Rectal smooth muscle tissue (tissue), 1 donor: ENCODE results near the gene HOXB2.

ENCODE experiments used
- H3K27ac ChIP-seq: one replicate; pipeline ENCODE4 v1.7.0; 2013; ENCODE audit warnings: low read depth, low read length, inconsistent platforms
- H3K27me3 ChIP-seq: one replicate; pipeline ENCODE4 v1.7.0; 2013; ENCODE audit warnings: low read length; ENCODE audit not compliant: control insufficient read depth, insufficient read depth
- H3K36me3 ChIP-seq: one replicate; pipeline ENCODE4 v1.7.0; 2013; ENCODE audit warnings: low read length; ENCODE audit not compliant: control insufficient read depth, insufficient read depth
- H3K4me1 ChIP-seq: one replicate; pipeline ENCODE4 v1.7.0; 2013; ENCODE audit warnings: low read length; ENCODE audit not compliant: control insufficient read depth, insufficient read depth
- H3K4me3 ChIP-seq: one replicate; pipeline ENCODE4 v1.7.0; 2013; ENCODE audit warnings: low read length
- H3K9ac ChIP-seq: one replicate; pipeline ENCODE4 v1.7.0; 2013; ENCODE audit warnings: low read length

The HOXB2 gene

GRCh38 chr17:48559840-48560817, 15.2 kb upstream of the HOXB2 start:
- Histone ChIP-seq H3K27me3 (no peaks in the 10 kb centered on the region), H3K9ac (no peak overlapping the region), H3K4me1 (peaks cover 75% of the 10 kb centered on the region), H3K4me3 (peak overlapping the region; percentile 1), H3K36me3 (no peaks in the 10 kb centered on the region), H3K27ac (peak overlapping the region; percentile 98)

- H3K9ac ChIP-seq = no peak overlapping the region
- H3K27me3 ChIP-seq = no peaks in the 10 kb centered on the region
- peaks cover 71% of the 10 kb centered on the region for H3K4me1 ChIP-seq
- H3K27ac ChIP-seq = peak overlapping the region; percentile 98
- no peaks in the 10 kb centered on the region for H3K36me3 ChIP-seq
- H3K4me3 ChIP-seq = peak overlapping the region; percentile 30
These were observed 14.4 kb upstream of the HOXB2 start for GRCh38 chr17:48559122-48559839.

GRCh38 chr17:48558831-48559121, 13.9 kb upstream of the HOXB2 start:
- Histone ChIP-seq H3K36me3 (no peaks in the 10 kb centered on the region), H3K4me1 (peaks cover 73% of the 10 kb centered on the region), H3K27me3 (no peaks in the 10 kb centered on the region), H3K4me3 (peak overlapping the region; percentile 36), H3K9ac (no peak overlapping the region), H3K27ac (peak overlapping the region; percentile 98)

GRCh38 chr17:48558057-48558830, 13.3 kb upstream of the HOXB2 start:
- Histone ChIP-seq H3K4me1 (peaks cover 70% of the 10 kb centered on the region), H3K27ac (peak overlapping the region; percentile 98), H3K4me3 (peak overlapping the region; percentile 36), H3K27me3 (no peaks in the 10 kb centered on the region), H3K36me3 (no peaks in the 10 kb centered on the region), H3K9ac (no peak overlapping the region)

GRCh38 chr17:48556576-48557401, 11.9 kb upstream of the HOXB2 start:
- Histone ChIP-seq H3K4me1 (peaks cover 70% of the 10 kb centered on the region), H3K27ac (peak overlapping the region; percentile 98), H3K27me3 (no peaks in the 10 kb centered on the region), H3K4me3 (no peak overlapping the region), H3K36me3 (no peaks in the 10 kb centered on the region), H3K9ac (no peak overlapping the region)

- Histone ChIP-seq H3K36me3 (no peaks in the 10 kb centered on the region), H3K9ac (no peak overlapping the region), H3K4me3 (peak overlapping the region; percentile 50), H3K27me3 (no peaks in the 10 kb centered on the region), H3K27ac (peak overlapping the region; percentile 98), H3K4me1 (peaks cover 67% of the 10 kb centered on the region)
These were observed 11.3 kb upstream of the HOXB2 start for GRCh38 chr17:48556229-48556575.

GRCh38 chr17:48555258-48556228, 10.6 kb upstream of the HOXB2 start:
- no peak overlapping the region for H3K9ac ChIP-seq
- no peaks in the 10 kb centered on the region for H3K36me3 ChIP-seq
- peaks cover 67% of the 10 kb centered on the region for H3K4me1 ChIP-seq
- H3K27ac ChIP-seq = peak overlapping the region; percentile 98
- H3K27me3 ChIP-seq = no peaks in the 10 kb centered on the region
- H3K4me3 ChIP-seq = peak overlapping the region; percentile 50

- Histone ChIP-seq H3K9ac (peak overlapping the region; percentile 16), H3K4me3 (peak overlapping the region; percentile 34)
These were observed 9.7 kb upstream of the HOXB2 start for GRCh38 chr17:48554412-48555257.

GRCh38 chr17:48553826-48554225, 8.9 kb upstream of the HOXB2 start:
- Histone ChIP-seq H3K27ac (peak overlapping the region; percentile 98), H3K4me1 (peaks cover 62% of the 10 kb centered on the region), H3K36me3 (no peaks in the 10 kb centered on the region), H3K4me3 (peak overlapping the region; percentile 34), H3K27me3 (no peaks in the 10 kb centered on the region), H3K9ac (no peak overlapping the region)

More at GRCh38 chr17:48554412-48555257, 9.7 kb upstream of the HOXB2 start:
- no peaks in the 10 kb centered on the region for H3K27me3 ChIP-seq
- H3K27ac ChIP-seq = peak overlapping the region; percentile 98
- no peaks in the 10 kb centered on the region for H3K36me3 ChIP-seq
- peaks cover 66% of the 10 kb centered on the region for H3K4me1 ChIP-seq

GRCh38 chr17:48553190-48553547, 8.3 kb upstream of the HOXB2 start:
- Histone ChIP-seq H3K27me3 (no peaks in the 10 kb centered on the region), H3K9ac (no peak overlapping the region), H3K4me3 (no peak overlapping the region), H3K4me1 (peaks cover 60% of the 10 kb centered on the region), H3K36me3 (no peaks in the 10 kb centered on the region), H3K27ac (peak overlapping the region; percentile 98)
